Upper lobe of left lung (tissue), 4 donors: Measurements from ENCODE around the gene HAPSTR1.

Experiments used
- CTCF ChIP-seq, 6 experiments: fragments of 450-650 bp in 4 of 6; fragments of 200-600 bp in 2 of 6; sonication (generic) in 2 of 6; IDR thresholded peaks; one replicate each; pipeline ENCODE4 v1.5.1; 2016 to 2019; ENCODE audit warnings: antibody characterized with exemption in 6 of 6
- POLR2A ChIP-seq, 4 donors: fragments of 450-650 bp; IDR thresholded peaks; one replicate each; pipeline ENCODE4 v1.5.1; 2016 to 2017; ENCODE audit warnings: antibody characterized with exemption in 4 of 4, mild to moderate bottlenecking in 2 of 4
- POLR2AphosphoS5 ChIP-seq, 2 donors: sonication (generic); formaldehyde crosslinking; IDR thresholded peaks; one replicate each; pipeline ENCODE4 v1.5.1; 2017; ENCODE audit warnings: antibody characterized with exemption in 2 of 2

- TF ChIP-seq CTCF (IDR thresholded peaks at IDR 0.05) (no peak), POLR2AphosphoS5 (IDR thresholded peaks at IDR 0.05) (no peak), POLR2A (IDR thresholded peaks at IDR 0.05) (no peak)
Measured at GRCh38 chr16:9088848-9089247, 2.6 kb upstream of the HAPSTR1 start.
